HL-60 (cell line): ENCODE measurements around the gene SNAI3.
A peak's percentile ranks its signal among the peaks of the same experiment; 100 is the strongest.

Experiments used
- DNase-seq, 2 experiments: peaks; one replicate each; pipeline ENCODE4 v3.0.0-alpha.2; 2010 to 2020; ENCODE audit warnings: low read depth in 1 of 2, low spot score in 1 of 2
- H3K27ac ChIP-seq: fragments of 250-450 bp; sonication (Bioruptor Pico); replicated peaks from 2 replicates; pipeline ENCODE4 v1.5.1; 2020; ENCODE audit warnings: mild to moderate bottlenecking, moderate library complexity
- H3K27me3 ChIP-seq: fragments of 250-450 bp; sonication (Bioruptor Pico); 2 replicates; pipeline ENCODE4 v1.5.1; 2021; ENCODE audit warnings: mild to moderate bottlenecking, moderate library complexity; ENCODE audit not compliant: insufficient read depth, poor library complexity, severe bottlenecking
- H3K4me3 ChIP-seq: replicated peaks from 2 replicates; pipeline ENCODE4 v1.5.1; 2011; ENCODE audit warnings: mild to moderate bottlenecking, control low read depth, low read length; ENCODE audit not compliant: insufficient read depth
- CTCF ChIP-seq: IDR thresholded peaks from one replicate; pipeline ENCODE4 v1.5.1; 2011; ENCODE audit warnings: low read length, control low read depth, inconsistent platforms; ENCODE audit not compliant: insufficient read depth
- GABPA ChIP-seq: IDR thresholded peaks from 2 replicates; pipeline ENCODE4 v1.6.1; 2012; ENCODE audit warnings: low read depth
- POLR2AphosphoS5 ChIP-seq: IDR thresholded peaks from 2 replicates; pipeline ENCODE4 v1.6.1; 2012; ENCODE audit warnings: low read depth
- REST ChIP-seq: IDR thresholded peaks from 2 replicates; pipeline ENCODE4 v1.6.1; 2012; ENCODE audit warnings: low read depth; ENCODE audit not compliant: insufficient replicate concordance
- SPI1 ChIP-seq: IDR thresholded peaks from 2 replicates; pipeline ENCODE4 v1.6.1; 2012; ENCODE audit warnings: low read depth, mild to moderate bottlenecking, borderline replicate concordance

SNAI3 gene

GRCh38 chr16:88700322-88700635 lies 14.0 kb upstream of the SNAI3 start:
- no peak for DNase-seq
- TF ChIP-seq POLR2AphosphoS5, result no peak
- TF ChIP-seq CTCF, result no peak
- TF ChIP-seq REST, result no peak
- no peak for TF ChIP-seq GABPA
- no peak for TF ChIP-seq SPI1
- H3K27me3 ChIP-seq, result no peaks in the 10 kb centered on the region
- H3K27ac ChIP-seq, result peak overlapping the region; percentile 94
- 0 out of 2 replicates have a peak overlapping the region, but pooled peaks have one; percentile 16 for H3K4me3 ChIP-seq

GRCh38 chr16:88699180-88699579 lies 12.9 kb upstream of the SNAI3 start:
- Histone ChIP-seq H3K27ac (no peak overlapping the region), H3K27me3 (no peaks in the 10 kb centered on the region), H3K4me3 (no peak overlapping the region)
- no peak for TF ChIP-seq REST
- TF ChIP-seq SPI1, result no peak
- no peak for DNase-seq

GRCh38 chr16:88698646-88699045 lies 12.3 kb upstream of the SNAI3 start:
- DNase-seq, result no peak
- no peaks in the 10 kb centered on the region for H3K27me3 ChIP-seq
- H3K4me3 ChIP-seq, result no peak overlapping the region
- no peak overlapping the region for H3K27ac ChIP-seq
- no peak for TF ChIP-seq GABPA
- no peak for TF ChIP-seq POLR2AphosphoS5
- no peak for TF ChIP-seq SPI1
- TF ChIP-seq CTCF, result no peak
- TF ChIP-seq REST, result no peak
